Fibroblast of villous mesenchyme (primary cell): ENCODE data around the gene SLC45A1. TPM values are rescaled to one million over a fixed set of nuclear protein-coding genes. Genes with fewer than 3 reads are reported as not detected.

ENCODE experiments used
- DNase-seq: peaks from one replicate; pipeline ENCODE4 v3.0.0-alpha.2; 2010; ENCODE audit warnings: low read depth
- H3K4me3 ChIP-seq: 2 replicates; pipeline ENCODE4 v1.5.1; 2011; ENCODE audit warnings: low read depth, mild to moderate bottlenecking, low read length
- CTCF ChIP-seq: IDR thresholded peaks from 2 replicates; pipeline ENCODE4 v1.5.1; 2012; ENCODE audit warnings: low read depth, mild to moderate bottlenecking, low read length; ENCODE audit not compliant: insufficient read depth
- total RNA-seq: library from RNA; depleted of rRNA; stranded (reverse); fragments of >200 nt; gene quantifications from 2 replicates; pipeline ENCODE4 v1.2.3, GENCODE V29; 2012

Gene SLC45A1
- total RNA-seq, 1 donor = 0.86 TPM

GRCh38 chr1:8358241-8358896 is 40.5 kb downstream of the SLC45A1 start:
- H3K4me3 ChIP-seq = no peak overlapping the region
- DNase-seq = no peak
- no peak for TF ChIP-seq CTCF

GRCh38 chr1:8358897-8359616 is 41.1 kb downstream of the SLC45A1 start:
- no peak overlapping the region for H3K4me3 ChIP-seq
- TF ChIP-seq CTCF = no peak
- no peak for DNase-seq

GRCh38 chr1:8359617-8360481 is 41.9 kb downstream of the SLC45A1 start:
- DNase-seq = no peak
- TF ChIP-seq CTCF = no peak
- H3K4me3 ChIP-seq = no peak overlapping the region

- no peak for TF ChIP-seq CTCF
- no peak overlapping the region for H3K4me3 ChIP-seq
- no peak for DNase-seq
Observed at GRCh38 chr1:8360493-8361197, 42.7 kb downstream of the SLC45A1 start.

GRCh38 chr1:8361198-8361849 is 43.4 kb downstream of the SLC45A1 start:
- no peak for TF ChIP-seq CTCF
- no peak overlapping the region for H3K4me3 ChIP-seq
- no peak for DNase-seq

GRCh38 chr1:8362701-8363101 is 44.8 kb downstream of the SLC45A1 start:
- TF ChIP-seq CTCF = no peak
- DNase-seq = no peak
- H3K4me3 ChIP-seq = no peak overlapping the region
